AG09319 (cell line): ENCODE results near the gene BAIAP3.

Experiments
- DNase-seq: peaks from one replicate; pipeline ENCODE4 v3.0.0-alpha.2; 2010; ENCODE audit warnings: low read depth; ENCODE audit errors: extremely low read depth
- TF ChIP-seq, protein P1 (sequence below): IDR thresholded peaks from 2 replicates; pipeline ENCODE4 v1.5.1; 2011; ENCODE audit warnings: low read depth, mild to moderate bottlenecking, inconsistent platforms, low read length, moderate library complexity

Gene BAIAP3

DNA sequence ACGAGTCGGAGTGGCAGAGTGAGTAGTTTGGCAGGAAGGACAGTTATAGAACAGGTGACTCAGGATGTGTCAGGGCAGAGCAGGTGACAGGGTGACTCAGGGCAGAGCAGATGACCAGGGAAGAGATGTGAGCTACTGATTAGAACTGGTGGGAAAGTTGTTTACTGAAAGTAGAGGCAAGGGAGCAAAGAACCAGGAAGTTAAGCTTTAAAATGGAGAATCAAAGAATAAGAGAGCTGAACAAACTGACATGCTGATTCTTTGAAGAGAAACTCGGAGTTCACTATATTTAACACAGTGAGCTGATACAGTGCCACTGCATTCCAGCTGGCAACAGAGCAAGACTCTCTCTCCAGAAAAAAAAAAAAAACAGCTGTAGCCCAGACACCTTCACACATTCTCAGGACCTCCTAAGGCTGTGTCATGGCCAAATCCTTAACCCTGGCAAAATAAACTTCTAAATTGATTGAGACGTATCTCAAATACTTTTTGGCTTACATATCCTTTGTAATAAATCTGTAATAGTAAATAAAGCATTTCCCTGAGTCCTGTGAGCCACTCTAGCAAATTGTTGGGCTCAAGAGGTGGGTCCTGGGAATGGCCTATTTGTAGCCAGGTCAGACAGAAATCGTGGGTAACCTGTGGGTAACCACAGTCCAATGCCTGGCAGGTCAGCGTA is 36.3 kb upstream of the BAIAP3 start:
- no peak for DNase-seq
- TF ChIP-seq, protein P1, sequence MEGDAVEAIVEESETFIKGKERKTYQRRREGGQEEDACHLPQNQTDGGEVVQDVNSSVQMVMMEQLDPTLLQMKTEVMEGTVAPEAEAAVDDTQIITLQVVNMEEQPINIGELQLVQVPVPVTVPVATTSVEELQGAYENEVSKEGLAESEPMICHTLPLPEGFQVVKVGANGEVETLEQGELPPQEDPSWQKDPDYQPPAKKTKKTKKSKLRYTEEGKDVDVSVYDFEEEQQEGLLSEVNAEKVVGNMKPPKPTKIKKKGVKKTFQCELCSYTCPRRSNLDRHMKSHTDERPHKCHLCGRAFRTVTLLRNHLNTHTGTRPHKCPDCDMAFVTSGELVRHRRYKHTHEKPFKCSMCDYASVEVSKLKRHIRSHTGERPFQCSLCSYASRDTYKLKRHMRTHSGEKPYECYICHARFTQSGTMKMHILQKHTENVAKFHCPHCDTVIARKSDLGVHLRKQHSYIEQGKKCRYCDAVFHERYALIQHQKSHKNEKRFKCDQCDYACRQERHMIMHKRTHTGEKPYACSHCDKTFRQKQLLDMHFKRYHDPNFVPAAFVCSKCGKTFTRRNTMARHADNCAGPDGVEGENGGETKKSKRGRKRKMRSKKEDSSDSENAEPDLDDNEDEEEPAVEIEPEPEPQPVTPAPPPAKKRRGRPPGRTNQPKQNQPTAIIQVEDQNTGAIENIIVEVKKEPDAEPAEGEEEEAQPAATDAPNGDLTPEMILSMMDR, result no peak

DNA sequence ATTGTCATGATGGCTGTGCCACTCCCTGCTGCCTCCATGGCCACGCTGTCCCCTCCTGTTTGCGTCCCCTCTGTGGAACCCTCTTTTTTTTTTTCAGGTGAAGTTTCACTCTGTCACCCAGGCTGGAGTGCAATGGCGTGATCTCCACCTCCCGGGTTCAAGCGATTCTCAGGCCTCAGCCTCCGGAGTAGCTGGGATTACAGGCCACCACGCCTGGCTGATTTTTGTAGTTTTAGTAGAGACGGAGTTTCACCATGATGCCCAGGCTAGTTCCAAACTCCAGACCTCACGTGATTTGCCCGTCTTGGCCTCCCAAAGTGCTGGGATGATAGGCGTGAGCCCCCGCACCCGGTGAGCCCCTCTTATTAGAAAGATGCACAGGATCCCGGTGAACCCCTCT is 35.0 kb upstream of the BAIAP3 start:
- no peak for DNase-seq
- TF ChIP-seq, protein P1, result no peak

DNA sequence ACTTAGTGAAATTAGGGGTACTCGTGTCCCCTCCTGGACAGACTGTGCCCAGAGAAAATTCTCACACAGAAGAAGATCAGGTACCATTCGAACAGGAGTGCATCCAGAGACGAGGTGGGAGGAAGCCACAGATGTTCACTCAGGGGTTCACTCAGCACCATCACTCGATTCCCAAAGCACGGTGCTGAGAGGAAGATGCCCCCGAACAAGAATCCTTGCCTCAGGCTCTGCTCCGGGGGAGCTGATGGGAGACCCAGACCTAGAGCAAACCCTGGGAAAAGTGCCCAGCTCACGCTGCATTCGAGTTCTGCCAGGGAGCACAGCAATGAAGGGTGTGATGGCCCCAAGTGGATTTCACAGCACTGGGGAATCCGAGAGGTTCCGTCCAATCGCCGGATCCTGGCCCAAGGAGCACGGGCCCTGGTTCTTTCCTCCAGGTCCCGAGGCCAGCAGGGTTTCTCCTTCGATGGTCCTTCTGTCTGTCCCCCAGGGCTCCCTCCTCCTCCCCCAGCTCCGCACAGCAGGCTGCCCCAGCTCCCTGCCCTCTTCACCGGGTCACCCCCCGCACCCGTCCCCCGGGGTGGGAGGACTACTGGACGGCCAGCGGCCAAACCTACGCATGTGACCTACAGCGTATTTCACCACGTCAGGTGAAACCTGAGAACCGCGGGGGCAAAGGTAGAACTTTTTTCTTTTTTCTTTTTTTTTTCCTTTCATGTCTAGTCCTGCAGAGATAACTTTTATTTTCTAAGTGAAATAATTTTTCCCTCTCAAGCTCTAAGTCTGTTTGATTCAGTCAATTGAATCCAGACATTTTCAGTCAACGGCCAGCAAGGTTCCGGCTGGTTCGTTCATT is 34.2 kb upstream of the BAIAP3 start:
- TF ChIP-seq, protein P1, result no peak
- DNase-seq, result no peak

DNA sequence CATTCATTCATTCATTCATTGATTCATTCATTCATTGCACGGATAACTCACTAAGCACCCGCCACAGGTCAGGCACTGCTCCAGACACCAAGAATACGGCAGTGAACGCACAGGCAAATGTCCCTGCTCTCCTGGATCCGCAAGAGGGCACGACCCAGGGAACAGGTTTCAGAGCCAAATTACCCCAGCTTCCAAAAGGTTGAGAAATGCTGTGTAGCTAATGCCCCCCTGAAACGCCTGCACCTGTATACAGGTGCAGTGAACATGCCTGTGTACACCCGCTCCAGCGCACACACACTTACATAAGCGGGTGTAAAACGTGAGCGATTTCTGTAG is 33.6 kb upstream of the BAIAP3 start:
- no peak for DNase-seq
- TF ChIP-seq, protein P1, result no peak

DNA sequence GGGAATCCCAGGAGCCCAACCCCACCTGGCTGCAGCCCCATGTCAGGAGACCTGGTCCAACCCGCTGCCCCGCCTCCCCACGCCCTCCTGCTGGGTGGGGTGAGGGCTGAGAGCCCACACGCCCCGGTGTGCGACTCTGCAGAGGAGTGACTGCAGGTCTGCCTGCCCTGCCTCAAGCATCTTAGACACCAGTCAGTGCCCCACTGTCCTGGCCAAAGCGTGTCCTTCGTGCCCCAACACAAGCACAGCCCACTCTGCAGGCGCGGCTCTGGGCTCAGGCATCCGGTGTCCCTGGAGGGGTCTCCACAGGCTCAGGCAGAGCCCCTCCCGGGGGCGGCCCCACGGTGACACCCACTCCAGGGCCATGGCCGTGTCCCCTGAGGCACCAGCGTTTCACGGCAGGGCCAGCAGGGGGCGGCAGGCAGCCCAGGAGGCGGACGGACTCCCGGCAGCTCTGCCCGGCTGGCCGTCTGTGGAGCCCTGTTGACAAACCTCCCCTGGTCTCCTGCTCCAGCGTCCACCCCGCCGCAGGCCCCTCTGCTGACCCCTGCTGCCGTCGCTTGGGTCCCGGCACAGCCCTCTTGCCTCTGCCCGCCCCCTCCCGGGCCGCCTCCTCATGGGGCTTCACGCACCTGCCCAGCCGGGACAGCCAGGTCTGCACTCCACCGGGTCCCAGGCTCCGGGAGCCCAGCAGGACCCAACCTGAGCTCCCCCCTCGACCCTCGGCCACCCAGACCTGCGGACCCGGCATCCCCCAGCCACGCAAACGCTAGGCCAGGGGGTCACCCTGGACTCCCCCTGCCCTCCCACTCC is 32.6 kb upstream of the BAIAP3 start:
- TF ChIP-seq, protein P1, result peak; percentile 90
- DNase-seq, result no peak

DNA sequence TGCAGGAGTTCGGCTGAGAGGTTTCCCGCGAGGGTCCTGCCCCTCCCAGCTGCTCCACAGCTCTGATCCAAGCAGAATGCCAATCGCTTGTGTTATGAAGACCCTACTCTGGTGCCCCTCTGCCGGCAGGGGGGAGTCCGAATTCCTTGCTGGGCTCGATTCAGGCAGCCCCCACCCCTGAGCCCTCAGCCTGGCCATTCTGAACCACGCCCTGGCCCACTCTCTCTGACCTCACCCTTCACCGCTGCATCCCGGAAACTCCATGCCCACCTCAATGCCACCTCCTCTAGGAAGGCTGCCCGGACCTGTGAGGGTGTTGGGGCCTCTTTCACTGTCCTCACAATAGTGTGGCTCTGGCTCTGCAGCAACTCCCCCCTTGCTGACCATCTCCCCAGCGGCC is 31.9 kb upstream of the BAIAP3 start:
- DNase-seq, result no peak
- TF ChIP-seq, protein P1, result no peak

DNA sequence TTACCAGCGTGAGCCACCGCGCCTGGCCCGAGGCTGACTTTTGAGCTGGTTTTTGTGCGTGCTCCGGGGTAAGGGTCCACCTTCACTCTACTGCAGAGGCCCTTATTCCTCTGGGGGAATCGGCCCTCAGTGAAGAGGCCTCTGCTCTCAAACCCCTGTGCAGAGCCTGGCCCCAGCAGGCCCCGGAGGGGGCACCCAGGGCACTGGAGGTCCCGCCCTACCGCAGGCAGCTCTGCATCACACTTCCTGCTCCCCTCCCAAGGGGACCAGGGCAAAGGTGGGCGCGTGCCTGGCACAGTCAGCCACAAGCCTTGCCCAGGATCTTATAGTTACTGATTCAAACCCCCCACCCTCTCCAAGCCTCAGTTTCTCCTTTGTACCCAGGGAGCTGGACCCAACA is 27.6 kb upstream of the BAIAP3 start:
- DNase-seq, result no peak

More for the DNA sequence above, 27.6 kb upstream of the BAIAP3 start:
- TF ChIP-seq, protein P1, result no peak
